IPS DF 4.7 (cell line): ENCODE results near the gene NLRC4.
"Not testable (repeated sequence)": the region's sequence is repeated elsewhere in the genome, so short reads cannot be mapped to it uniquely, and the experiment has no call there.

Experiments used
- DNase-seq: peaks from one replicate; pipeline ENCODE4 v3.0.0-alpha.2; 2013; ENCODE audit warnings: low spot score; ENCODE audit errors: extremely low read depth

The NLRC4 gene, protein sequence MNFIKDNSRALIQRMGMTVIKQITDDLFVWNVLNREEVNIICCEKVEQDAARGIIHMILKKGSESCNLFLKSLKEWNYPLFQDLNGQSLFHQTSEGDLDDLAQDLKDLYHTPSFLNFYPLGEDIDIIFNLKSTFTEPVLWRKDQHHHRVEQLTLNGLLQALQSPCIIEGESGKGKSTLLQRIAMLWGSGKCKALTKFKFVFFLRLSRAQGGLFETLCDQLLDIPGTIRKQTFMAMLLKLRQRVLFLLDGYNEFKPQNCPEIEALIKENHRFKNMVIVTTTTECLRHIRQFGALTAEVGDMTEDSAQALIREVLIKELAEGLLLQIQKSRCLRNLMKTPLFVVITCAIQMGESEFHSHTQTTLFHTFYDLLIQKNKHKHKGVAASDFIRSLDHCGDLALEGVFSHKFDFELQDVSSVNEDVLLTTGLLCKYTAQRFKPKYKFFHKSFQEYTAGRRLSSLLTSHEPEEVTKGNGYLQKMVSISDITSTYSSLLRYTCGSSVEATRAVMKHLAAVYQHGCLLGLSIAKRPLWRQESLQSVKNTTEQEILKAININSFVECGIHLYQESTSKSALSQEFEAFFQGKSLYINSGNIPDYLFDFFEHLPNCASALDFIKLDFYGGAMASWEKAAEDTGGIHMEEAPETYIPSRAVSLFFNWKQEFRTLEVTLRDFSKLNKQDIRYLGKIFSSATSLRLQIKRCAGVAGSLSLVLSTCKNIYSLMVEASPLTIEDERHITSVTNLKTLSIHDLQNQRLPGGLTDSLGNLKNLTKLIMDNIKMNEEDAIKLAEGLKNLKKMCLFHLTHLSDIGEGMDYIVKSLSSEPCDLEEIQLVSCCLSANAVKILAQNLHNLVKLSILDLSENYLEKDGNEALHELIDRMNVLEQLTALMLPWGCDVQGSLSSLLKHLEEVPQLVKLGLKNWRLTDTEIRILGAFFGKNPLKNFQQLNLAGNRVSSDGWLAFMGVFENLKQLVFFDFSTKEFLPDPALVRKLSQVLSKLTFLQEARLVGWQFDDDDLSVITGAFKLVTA

DNA sequence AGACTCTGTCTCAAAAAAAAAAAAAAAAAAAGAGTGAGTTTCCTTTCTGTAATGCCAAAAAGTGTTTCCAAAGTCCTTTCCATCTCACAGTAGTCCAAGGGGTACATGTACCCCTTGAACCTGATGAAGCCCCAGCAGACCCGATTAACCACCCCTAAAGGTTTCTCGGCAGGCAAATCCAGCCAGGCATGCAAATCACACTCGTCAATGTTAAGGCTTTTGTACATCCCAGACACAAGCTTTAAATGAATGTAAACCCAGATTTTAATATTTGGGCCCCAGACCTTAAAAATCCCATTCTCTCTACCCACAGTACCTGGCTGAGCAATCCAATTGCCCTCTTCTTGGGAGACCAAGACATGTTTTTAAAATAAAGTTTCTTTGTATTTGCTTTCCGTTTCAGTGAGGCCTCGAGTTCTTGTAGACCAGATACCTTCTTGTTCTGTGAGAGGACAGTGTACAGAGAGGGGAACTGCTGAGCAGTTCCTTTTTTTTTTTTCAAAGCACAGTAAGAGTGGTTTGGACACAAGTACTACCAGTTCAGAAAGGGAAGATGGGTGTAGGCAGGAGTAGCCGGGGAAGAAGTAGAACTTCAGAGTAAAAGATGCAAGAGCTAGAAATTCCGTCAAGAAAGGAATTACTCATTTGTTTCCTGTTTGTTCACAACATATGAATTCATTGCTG, at the start of gene NLRC4:
TSS of gene NLRC4 (minus strand) at position 465 of the 684 bp plus-strand sequence. CDS start 8,111 bp downstream, outside the sequence.
- no peak for DNase-seq

DNA sequence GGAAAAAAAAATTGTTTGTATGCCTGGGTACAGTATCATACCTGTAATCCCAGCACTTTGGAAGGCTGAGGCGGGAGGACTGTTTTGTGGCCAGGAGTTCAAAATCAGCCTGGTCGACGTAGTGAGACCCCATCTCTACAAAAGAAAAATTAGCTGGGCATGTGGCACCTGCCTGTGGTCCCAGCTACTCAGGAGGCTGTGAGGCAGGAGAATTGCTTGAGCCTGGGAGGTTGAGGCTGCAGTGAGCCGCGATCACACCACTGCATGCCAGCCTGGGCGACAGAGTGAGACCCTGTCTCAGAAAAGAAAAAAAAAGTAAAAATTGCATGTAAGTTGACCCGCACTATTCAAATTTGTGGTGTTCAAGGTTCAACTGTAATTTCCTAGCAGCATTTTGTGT, 45.9 kb upstream of the NLRC4 start:
- no peak for DNase-seq

DNA sequence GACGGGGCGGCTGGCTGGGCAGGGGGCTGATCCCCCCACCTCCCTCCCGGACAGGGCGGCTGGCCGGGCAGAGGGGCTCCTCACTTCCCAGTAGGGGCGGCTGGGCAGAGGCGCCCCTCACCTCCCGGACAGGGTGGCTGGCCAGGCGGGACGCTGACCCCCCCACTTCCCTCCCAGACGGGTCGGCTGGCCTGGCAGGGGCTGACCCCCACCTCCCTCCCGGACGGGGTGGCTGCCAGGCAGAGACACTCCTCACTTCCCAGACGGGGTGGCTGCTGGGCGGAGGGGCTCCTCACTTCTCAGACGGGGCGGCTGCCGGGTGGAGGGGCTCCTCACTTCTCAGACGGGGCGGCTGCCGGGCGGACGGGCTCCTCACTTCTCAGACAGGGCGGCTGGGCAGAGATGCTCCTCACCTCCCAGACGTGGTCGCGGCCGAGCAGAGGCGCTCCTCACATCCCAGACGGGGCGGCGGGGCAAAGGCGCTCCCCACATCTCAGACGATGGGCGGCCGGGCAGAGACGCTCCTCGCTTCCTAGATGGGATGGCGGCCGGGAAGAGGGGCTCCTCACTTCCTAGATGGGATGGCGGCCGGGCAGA, 29.4 kb upstream of the NLRC4 start:
- DNase-seq = not testable (repeated sequence)

DNA sequence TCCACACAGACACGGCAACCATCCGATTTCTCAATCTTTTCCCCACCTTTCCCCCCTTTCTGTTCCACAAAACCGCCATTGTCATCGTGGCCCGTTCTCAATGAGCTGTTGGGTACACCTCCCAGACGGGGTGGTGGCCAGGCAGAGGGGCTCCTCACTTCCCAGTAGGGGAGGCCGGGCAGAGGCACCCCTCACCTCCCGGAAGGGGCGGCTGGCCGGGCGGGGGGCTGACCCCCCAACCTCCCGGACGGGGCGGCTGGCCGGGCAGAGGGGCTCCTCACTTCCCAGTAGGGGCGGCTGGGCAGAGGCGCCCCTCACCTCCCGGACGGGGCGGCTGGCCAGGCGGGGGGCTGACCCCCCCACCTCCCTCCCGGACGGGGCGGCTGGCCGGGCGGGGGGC, 28.8 kb upstream of the NLRC4 start:
- DNase-seq = not testable (repeated sequence)

DNA sequence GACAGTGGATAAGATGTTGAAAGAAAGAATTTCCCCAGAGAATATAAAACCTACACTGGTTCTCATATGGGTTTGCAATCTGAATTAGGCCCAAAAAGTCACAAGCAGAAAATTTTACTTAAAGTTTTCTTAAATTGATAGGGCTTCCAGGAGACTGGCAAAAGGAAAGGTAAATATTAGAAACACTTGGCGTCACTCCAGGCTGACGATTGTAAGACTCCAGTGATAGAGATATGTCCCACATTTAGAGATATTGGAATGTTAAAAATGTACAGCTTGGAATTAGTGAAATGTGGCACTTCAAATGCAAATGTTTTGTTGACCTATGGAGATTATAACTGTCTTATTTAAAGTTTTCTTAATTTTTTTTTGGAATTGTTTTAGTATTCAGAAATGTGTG, 27.1 kb upstream of the NLRC4 start:
- DNase-seq = no peak

DNA sequence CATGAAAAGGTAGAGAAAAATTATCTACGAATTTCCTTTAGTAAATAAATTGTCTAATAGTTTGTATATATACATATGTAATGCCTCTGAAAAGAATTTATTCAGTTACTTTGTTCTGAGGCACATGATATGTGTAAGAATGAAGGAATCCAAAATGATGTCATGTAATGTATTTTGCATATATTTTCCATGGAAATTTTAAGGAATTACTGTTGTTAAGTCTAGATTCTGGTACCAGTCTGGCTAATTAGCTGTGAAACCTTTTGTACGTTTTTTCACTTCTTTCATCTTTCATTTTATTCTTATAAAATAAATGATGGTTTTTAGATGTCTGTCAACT, 25.3 kb upstream of the NLRC4 start:
- no peak for DNase-seq

DNA sequence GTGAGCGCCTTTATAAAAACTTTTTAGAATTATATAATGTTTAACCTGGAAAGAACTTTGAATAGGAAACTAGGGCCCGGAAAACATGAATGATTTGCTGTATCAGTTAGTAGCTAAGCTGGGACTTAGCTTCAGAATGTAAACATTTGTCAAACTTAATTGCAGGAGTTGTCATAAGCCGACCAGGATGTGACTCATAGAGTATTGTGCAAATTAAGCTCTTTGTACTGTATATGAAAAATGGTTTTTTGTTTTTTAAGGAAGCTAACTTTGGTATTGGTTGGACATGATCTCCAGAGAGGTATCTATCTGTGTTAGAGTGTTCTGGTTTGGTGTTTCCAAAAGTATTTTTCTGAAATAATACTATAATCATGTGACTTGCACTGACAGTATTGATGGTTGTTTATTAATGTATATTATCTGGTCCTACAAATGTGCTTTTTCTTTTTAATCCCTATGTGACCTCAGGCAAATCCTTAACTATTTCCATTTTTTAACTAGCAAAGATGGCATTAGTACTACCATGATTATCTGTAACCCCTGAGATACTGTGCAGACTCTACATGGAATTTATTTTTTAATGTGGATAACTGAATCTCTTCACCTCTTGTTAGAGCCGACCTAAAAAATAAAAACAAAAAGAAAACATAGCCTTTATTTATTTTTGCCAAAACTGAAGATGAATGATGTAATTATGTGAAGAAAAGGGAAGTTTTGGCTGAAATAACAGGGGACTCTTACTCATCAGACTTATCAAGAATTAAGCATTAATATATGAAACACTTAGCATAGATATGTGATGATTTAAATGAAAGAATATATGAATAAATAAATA, 24.7 kb upstream of the NLRC4 start:
- DNase-seq = no peak

DNA sequence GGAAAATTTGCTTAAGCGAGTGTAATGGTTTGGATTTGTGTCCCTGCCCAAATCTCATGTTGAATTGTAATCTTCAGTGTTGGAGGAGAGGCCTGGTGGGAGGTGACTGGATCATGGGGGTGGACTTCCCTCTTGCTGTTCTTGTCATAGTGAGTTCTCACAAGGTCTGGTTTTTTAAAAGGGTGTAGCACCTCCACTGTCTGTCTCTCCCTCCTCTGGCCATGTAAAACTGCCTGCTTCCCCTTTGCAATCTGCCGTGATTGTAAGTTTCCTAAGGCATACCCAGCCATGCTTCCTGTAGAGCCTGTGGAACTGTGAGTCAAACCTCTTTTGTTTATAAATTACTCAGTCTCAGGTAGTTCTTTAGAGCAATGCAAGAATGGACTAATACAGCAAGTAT, 19.6 kb upstream of the NLRC4 start:
- DNase-seq = no peak

DNA sequence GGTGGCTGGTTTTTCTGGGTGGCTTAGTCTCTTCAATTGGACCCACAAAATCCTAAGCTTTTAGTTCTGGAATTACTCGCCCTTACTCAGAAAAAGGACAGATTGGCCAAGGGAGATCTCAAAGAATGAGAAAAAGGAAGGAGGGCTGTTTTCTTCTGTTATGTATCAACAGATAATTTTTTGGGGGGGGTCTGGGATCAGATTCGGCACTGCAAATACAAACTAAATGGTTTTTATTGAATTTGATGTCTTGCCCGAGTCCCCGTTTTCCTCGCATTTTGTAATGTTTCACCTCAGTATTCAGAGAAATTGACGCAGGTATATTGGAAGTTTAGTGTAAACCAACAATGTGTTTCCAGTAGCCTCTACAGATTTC, 13.8 kb upstream of the NLRC4 start:
- no peak for DNase-seq

DNA sequence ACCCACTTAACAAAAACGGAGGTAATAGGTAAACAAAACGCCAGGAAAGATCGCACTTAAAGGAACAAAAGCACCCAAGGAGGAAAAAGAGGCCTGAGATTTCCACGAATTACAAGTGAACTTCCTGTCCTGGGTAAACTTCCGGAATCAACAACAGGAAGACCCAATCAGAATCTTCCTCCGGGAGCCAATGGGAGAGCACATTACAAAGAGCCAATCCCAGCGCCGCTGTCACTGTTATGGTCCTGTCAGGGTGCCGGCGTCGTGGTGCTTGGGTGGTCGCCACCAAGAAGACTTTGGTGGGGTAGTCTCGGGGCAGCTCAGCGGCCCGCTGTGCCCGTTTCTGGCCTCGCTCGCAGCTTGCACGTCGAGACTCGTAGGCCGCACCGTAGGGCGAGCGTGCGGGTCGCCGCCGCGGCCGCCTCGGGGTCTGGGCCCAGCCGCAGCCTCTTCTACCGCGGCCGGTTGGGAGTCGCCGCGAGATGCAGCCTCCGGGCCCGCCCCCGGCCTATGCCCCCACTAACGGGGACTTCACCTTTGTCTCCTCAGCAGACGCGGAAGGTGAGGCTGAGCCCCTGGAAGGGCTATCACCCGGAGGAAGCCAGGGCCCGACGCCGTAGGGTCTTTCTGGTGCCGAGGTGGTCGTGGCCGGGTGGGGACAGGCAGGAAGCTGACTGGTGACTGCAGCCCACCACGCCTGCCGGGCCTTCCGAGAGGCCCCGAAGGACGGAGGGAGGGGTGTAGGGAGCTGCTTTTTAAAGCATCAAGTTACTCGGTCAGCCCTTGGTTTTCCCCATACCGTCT, 13.2 kb upstream of the NLRC4 start, which contains the start of gene YIPF4:
TSS of gene YIPF4 (plus strand) at position 231 of the 804 bp plus-strand sequence. CDS start at position 483, 252 bp downstream.
- DNase-seq = peak; percentile 49

DNA sequence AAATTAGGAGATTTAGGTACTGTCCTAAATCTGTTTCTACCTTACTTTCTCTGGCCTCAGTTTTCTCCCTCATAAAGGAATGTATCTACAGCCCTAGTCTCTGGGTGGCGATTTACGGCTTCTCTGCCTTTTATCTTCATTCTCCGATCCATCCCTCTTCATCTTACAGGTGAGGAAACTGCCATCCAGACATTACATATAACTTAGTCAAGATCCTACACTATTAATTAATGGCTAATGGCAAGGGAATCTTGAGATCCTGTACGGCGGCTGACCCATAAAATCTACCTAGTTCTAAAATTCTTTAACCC, 12.6 kb upstream of the NLRC4 start:
- DNase-seq = no peak

DNA sequence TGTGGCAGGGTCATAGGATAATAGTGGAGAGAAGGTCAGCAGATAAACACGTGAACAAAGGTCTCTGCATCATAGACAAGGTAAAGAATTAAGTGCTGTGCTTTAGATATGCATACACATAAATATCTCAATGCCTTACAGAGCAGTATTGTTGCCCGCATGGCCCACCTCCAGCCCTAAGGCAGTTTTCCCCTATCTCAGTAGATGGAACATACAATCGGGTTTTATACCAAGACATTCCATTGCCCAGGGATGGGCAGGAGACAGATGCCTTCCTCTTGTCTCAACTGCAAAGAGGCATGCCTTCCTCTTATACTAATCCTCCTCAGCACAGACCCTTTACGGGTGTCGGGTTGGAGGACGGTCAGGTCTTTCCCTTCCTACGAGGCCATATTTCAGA, 11.1 kb upstream of the NLRC4 start:
- DNase-seq = not testable (repeated sequence)

DNA sequence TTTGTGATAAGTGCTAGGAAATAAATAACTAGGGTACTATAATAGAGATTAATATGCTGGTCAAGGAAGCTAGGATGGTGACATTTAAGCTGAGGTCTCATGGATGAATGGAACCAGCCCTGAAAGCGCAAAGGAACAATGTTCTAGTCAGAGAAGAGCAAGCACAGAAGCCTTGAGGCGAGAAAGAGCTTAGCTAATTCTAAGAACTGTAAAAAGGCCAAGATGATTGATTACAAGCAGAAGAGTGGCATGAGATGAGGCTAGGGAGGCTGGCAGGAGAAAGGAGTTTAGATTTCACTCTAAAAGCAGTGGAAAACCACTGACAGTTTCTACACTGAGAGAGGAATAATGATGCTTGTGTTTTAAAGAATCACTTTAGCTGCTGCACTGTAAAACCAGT, 9.6 kb upstream of the NLRC4 start:
- DNase-seq = no peak

DNA sequence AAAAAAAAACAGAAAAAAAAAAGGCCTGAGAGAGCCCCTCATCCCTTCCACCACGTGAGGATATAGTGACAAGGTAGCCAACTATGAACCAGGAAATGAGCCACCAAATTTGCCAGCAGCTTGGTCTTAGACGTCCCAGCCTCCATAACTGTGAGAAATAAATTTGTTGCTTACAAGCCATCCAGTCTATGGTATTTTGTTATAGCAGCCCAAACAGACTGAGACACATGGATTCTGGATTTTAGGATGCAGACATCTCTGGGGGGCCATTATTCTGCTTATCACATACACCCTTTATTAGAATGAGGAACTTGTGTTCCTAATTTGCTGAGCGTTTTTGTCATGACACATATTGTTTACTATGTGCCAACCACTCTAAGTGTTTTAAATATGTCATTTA, 7.6 kb upstream of the NLRC4 start:
- no peak for DNase-seq

DNA sequence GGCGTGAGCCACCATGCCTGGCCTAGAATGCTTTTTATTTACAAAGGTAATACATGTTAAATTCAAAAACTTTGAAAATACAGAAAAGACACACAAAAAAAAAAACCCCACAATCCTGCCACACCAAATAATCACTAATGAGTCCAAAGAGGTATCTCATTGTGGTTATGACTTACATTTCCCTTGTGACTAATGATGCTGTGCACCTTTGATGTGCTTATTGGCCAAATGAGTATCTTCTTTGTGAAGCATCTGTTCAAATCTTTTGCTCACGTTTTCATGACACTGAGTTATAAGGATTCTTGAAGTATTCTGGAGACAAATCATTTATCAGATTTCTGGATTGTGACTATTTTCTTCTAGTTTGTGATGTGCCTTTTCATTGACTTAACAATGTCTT, 6.4 kb upstream of the NLRC4 start:
- DNase-seq = no peak

DNA sequence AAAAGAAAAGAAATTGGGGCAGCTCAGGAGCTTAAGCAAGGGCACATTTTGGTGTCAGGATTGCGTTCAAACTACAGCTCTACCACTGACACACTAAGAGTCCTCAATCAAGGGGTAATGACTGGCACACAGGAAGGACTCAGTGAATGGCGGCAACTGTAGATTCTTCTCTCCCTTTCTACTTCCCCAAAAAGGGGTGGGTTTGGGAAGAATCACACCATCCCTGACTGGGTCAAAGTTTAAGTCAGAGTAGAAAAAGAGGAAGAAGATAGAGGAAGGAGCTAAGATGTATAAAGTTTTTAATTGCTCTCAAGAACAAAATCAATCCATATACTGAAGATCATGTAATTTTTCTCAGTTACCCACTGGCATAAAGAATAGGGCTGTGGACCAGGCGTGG, 2.6 kb downstream of the NLRC4 start:
- no peak for DNase-seq

DNA sequence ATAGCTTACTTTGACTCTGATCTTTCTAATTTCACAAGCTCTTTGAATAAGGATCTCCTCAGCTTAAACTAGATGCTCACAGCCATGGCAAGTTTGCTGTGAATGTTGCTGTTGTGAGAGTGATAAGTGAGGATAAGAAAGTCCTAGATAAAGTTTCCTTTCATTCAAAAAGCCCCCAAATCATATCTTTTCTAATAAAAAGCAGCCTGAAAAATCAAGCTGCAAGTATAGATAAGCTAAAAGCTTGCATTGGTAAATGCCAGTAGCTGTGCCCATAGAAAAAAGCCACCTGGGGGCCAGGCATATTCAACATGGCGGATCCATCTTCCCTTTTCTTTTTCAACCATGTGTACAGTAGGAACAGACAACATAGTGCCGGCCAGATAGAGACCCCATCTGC, 4.3 kb downstream of the NLRC4 start:
- no peak for DNase-seq

DNA sequence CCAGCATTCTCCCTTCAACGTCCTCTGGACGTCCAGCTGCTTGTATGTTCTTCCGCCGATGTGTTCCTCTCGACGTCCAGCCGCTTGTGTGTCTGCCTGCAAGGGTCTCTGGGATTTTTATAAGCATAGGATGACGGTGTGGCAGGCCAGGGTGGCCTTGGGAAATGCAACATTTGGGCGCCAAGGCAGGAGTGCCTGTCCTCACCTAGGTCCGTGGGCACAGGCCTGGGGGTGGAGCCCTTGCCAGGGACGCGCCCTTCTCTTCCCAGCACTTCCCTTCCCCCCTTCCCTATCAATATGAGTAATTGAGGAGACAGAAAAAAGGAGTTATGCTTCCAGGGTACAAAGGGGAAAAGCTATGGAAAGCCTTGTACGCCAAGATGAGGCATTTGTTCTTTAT, 6.4 kb downstream of the NLRC4 start:
- DNase-seq = no peak

DNA sequence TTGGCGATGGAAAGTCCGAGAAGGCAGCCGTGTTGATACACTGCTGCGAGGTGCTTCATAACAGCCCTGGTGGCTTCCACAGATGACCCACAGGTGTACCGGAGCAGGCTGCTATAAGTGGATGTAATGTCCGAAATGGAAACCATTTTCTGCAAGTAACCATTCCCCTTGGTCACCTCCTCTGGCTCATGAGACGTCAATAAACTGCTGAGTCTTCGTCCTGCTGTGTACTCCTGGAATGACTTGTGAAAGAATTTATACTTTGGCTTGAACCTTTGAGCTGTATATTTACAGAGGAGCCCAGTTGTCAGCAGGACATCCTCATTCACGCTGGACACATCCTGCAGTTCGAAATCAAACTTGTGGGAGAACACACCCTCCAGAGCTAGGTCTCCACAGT, 14.4 kb downstream of the NLRC4 start:
- DNase-seq = no peak

DNA sequence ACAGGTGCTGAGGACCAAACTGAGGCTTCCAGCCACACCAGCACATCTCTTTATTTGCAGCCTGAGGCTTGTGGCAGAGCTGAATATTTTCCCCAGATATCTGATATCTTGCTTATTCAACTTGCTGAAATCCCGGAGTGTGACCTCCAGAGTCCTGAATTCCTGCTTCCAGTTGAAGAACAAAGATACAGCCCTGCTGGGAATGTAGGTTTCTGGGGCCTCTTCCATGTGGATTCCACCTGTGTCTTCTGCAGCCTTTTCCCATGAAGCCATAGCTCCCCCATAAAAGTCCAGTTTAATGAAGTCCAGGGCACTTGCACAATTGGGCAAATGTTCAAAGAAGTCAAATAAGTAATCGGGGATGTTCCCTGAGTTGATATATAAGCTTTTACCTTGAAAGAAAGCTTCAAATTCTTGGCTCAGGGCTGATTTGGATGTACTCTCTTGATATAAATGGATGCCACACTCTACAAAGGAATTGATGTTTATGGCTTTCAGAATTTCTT, 14.9 kb downstream of the NLRC4 start:
- no peak for DNase-seq
